Loucy (cell line): ENCODE measurements around the gene CX3CR1.

Experiments used
- CTCF ChIP-seq: fragments of 200-600 bp; sonication (generic); conservative IDR thresholded peaks from 2 replicates; pipeline ENCODE4 v1.5.1; 2014; ENCODE audit warnings: mild to moderate bottlenecking, antibody characterized with exemption, low read length
- EZH2phosphoT487 ChIP-seq: fragments of 200-600 bp; IDR thresholded peaks from 2 replicates; pipeline ENCODE4 v1.6.1; 2018; ENCODE audit warnings: antibody characterized with exemption, mild to moderate bottlenecking, moderate library complexity, borderline replicate concordance

GRCh38 chr3:39281533-39281932 is 1.7 kb upstream of the CX3CR1 start:
- no peak for TF ChIP-seq CTCF
- no peak for TF ChIP-seq EZH2phosphoT487
